ENCODE data around the gene RBM41. TPM values are rescaled to one million over a fixed set of nuclear protein-coding genes. Genes with fewer than 3 reads are reported as not detected.
"Not testable (repeated sequence)": the region's sequence is repeated elsewhere in the genome, so short reads cannot be mapped to it uniquely, and the experiment has no call there.

RBM41 gene
- total RNA-seq, 1 donor from 2014 or later: 22.9 TPM

DNA sequence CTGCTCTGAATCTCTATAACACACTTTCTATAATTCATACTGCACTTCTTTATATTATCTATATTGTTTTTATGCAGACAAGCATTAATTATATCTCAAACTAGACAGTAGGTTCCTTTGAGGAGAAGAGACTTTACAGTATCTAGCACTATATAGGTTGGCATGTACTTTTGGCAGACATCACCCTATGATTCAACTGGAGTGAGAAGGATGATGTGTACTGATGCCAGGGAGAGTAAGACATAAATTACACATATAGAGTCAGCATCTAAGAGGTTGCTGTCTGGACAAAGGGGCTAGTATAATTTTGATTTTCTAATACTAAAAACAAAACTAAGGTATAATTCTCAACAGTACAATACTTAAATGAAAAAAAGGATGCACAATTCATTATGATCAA lies 5.1 kb upstream of the RBM41 start:
- Mint-ChIP-seq H3K27ac (no peak overlapping the region), H3K9me3 (no peaks in the 10 kb centered on the region), H3K4me1 (ENCODE audit: unreplicated experiment) (no peaks in the 10 kb centered on the region), H3K36me3 (no peaks in the 10 kb centered on the region), H3K27me3 (no peaks in the 10 kb centered on the region), H3K4me3 (no peak overlapping the region)
- DNase-seq (ENCODE audit: extremely low spot score, unreplicated experiment): no peak
- TF ChIP-seq, protein P1, sequence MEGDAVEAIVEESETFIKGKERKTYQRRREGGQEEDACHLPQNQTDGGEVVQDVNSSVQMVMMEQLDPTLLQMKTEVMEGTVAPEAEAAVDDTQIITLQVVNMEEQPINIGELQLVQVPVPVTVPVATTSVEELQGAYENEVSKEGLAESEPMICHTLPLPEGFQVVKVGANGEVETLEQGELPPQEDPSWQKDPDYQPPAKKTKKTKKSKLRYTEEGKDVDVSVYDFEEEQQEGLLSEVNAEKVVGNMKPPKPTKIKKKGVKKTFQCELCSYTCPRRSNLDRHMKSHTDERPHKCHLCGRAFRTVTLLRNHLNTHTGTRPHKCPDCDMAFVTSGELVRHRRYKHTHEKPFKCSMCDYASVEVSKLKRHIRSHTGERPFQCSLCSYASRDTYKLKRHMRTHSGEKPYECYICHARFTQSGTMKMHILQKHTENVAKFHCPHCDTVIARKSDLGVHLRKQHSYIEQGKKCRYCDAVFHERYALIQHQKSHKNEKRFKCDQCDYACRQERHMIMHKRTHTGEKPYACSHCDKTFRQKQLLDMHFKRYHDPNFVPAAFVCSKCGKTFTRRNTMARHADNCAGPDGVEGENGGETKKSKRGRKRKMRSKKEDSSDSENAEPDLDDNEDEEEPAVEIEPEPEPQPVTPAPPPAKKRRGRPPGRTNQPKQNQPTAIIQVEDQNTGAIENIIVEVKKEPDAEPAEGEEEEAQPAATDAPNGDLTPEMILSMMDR (conservative IDR thresholded peaks at IDR 0.05): no peak

DNA sequence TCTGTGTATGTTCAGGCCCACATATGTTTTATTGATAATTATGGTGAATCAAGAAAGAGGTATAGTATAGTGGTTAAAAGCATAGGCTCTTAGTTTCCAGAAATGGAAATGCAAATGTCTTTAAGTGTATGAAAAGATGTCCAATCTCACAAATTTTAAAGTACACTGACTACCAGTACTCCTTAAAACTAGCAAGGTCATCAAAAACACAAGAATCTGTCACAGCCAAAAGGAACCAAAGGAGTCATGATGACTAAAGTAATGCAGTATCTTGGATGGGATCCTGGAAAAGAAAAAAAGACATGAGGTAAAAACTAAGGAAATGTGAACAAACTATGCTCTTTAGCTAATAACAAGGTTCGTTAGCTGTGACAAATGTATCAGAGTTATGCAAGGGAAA lies 661 bp upstream of the RBM41 start:
- peak overlapping the region; percentile 99 for H3K4me3 Mint-ChIP-seq
- DNase-seq (ENCODE audit: extremely low spot score, unreplicated experiment): no peak
- peaks cover 8% of the 10 kb centered on the region for H3K36me3 Mint-ChIP-seq
- H3K9me3 Mint-ChIP-seq: no peaks in the 10 kb centered on the region
- H3K4me1 Mint-ChIP-seq (ENCODE audit: unreplicated experiment): no peaks in the 10 kb centered on the region
- TF ChIP-seq, protein P1 (conservative IDR thresholded peaks at IDR 0.05): no peak
- no peak overlapping the region for H3K27ac Mint-ChIP-seq
- no peaks in the 10 kb centered on the region for H3K27me3 Mint-ChIP-seq

DNA sequence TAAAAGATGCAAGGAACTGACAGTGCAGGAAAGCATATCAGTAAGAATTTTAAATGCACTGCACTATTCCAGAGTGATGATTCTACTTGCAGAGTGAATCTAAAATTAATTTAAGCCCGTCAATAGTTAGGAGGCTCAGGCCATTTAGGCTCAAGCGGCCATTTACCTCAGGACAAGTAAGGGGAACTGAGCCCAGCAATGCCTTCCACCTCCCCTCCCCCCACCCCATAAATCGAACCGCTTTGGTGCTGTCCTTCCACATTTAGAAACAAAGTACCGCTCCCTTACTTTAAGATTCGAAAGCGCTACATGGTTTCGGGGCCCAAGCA lies 665 bp downstream of the RBM41 start:
- Mint-ChIP-seq H3K27me3 (no peaks in the 10 kb centered on the region), H3K27ac (peak overlapping the region; percentile 95), H3K36me3 (peaks cover 15% of the 10 kb centered on the region), H3K9me3 (no peaks in the 10 kb centered on the region), H3K4me1 (ENCODE audit: unreplicated experiment) (no peaks in the 10 kb centered on the region), H3K4me3 (peak overlapping the region; percentile 99)
- TF ChIP-seq, protein P1 (conservative IDR thresholded peaks at IDR 0.05): no peak
- no peak for DNase-seq (ENCODE audit: extremely low spot score, unreplicated experiment)

DNA sequence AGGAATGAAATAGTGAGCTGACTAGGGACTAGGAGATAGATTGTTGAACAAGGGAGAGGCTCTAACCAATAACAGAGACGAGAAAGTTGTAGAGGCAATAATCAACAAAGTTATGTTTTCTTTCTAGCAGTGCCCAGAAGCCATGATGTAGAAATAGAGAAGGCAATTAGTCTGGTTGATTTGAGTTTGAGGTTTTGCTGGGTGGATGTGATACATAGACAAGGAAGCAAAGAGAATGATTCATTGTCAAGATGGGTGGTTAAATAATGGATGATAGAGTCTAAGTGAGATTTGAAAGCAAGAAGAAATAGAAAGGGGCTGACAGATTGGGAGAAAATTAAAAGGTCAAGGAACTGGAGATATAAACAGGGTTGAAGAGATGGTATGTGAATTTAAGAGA lies 11.2 kb downstream of the RBM41 start:
- Mint-ChIP-seq H3K9me3 (no peaks in the 10 kb centered on the region), H3K27ac (no peak overlapping the region), H3K36me3 (peaks cover 16% of the 10 kb centered on the region), H3K4me3 (no peak overlapping the region), H3K4me1 (ENCODE audit: unreplicated experiment) (no peaks in the 10 kb centered on the region), H3K27me3 (no peaks in the 10 kb centered on the region)
- TF ChIP-seq, protein P1 (conservative IDR thresholded peaks at IDR 0.05): no peak
- DNase-seq (ENCODE audit: extremely low spot score, unreplicated experiment): no peak

DNA sequence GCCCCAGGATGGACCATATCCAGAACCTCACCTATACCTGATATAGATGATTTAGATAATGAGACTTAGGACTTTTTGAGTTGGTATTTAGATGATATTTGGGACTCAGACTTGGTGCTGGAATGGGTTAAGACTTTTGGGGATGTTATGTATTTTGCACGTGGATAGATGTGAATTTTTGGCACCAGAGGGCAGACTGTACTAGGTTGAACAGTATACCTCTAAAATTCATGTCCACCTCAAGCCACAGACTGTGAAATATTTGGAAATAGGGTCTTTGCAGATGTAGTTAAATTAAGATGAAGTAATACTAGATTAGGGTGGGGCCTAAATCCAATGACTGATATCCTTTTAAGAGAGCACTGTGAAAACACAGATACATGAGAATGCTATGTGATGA lies 15.6 kb downstream of the RBM41 start:
- H3K36me3 Mint-ChIP-seq: peaks cover 16% of the 10 kb centered on the region
- no peaks in the 10 kb centered on the region for H3K27me3 Mint-ChIP-seq
- H3K4me3 Mint-ChIP-seq: no peak overlapping the region
- H3K4me1 Mint-ChIP-seq (ENCODE audit: unreplicated experiment): no peaks in the 10 kb centered on the region
- no peak overlapping the region for H3K27ac Mint-ChIP-seq
- TF ChIP-seq, protein P1 (conservative IDR thresholded peaks at IDR 0.05): no peak
- DNase-seq (ENCODE audit: extremely low spot score, unreplicated experiment): no peak
- no peaks in the 10 kb centered on the region for H3K9me3 Mint-ChIP-seq

DNA sequence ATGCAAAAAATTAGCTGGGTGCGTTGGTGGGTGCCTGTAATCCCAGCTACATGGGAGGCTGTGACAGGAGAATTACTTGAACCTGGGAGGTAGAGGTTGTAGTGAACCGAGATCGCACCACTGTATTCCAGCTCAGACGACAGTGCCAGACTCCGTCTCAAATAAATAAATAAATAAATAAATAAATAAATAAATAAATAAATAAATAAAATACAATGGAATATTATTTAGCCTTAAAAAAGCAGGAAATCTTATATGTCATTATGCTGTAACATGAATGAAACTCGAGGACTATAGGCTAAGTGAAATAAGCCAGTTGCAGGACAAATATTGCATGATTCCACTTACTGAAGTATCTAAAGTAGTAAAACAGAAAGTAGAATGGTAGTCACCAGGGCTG lies 42.5 kb downstream of the RBM41 start:
- H3K27me3 Mint-ChIP-seq: no peaks in the 10 kb centered on the region
- no peak overlapping the region for H3K4me3 Mint-ChIP-seq
- H3K27ac Mint-ChIP-seq: no peak overlapping the region
- TF ChIP-seq, protein P1 (conservative IDR thresholded peaks at IDR 0.05): no peak
- H3K4me1 Mint-ChIP-seq (ENCODE audit: unreplicated experiment): no peaks in the 10 kb centered on the region
- H3K9me3 Mint-ChIP-seq: peaks cover 12% of the 10 kb centered on the region
- peaks cover 17% of the 10 kb centered on the region for H3K36me3 Mint-ChIP-seq
- no peak for DNase-seq (ENCODE audit: extremely low spot score, unreplicated experiment)

DNA sequence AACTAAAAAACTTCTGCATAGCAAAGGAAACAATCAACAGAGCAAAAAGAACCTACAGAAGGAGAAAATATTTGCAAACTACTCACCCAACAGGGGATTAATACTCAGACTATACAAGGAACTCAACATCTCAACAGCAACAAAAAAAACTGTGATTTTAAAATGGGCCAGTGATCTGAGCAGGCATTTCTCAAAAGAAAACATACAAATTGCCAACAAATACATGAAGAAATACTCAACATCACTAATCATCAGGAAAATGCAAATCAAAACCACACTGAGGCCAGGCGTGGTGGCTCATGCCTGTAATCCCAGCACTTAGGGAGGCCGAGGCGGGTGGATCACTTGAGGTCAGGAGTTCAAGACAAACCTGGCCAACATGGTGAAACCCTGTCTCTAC lies 60.9 kb downstream of the RBM41 start:
- H3K27ac Mint-ChIP-seq; H3K4me1 Mint-ChIP-seq (ENCODE audit: unreplicated experiment); H3K9me3 Mint-ChIP-seq; H3K27me3 Mint-ChIP-seq; H3K4me3 Mint-ChIP-seq; H3K36me3 Mint-ChIP-seq; DNase-seq (ENCODE audit: extremely low spot score, unreplicated experiment): not testable (repeated sequence)

All from type B pancreatic cell (in vitro differentiated cells).